Thyroid gland (tissue), 4 donors: ENCODE data around the gene MYO15A. TPM values are rescaled to one million over a fixed set of nuclear protein-coding genes. Genes with fewer than 3 reads are reported as not detected.
A peak's percentile ranks its signal among the peaks of the same experiment; 100 is the strongest.

Experiments
- DNase-seq, 2 donors: peaks; one replicate each; pipeline ENCODE4 v3.0.0-alpha.2; 2019
- H3K27ac ChIP-seq, 3 donors: fragments of 200-600 bp; sonication (generic); 1 replicate in 2 of 3; 2 replicates in 1 of 3; pipeline ENCODE4 v1.5.1; 2016 to 2019; ENCODE audit warnings: mild to moderate bottlenecking in 1 of 3, moderate library complexity in 1 of 3
- H3K27me3 ChIP-seq: fragments of 200-600 bp; sonication (generic); one replicate; pipeline ENCODE4 v1.5.1; 2019
- H3K36me3 ChIP-seq, 2 donors: fragments of 200-600 bp; sonication (generic); one replicate each; pipeline ENCODE4 v1.5.1; 2016 to 2019
- H3K4me1 ChIP-seq, 2 donors: fragments of 200-600 bp; sonication (generic); one replicate each; pipeline ENCODE4 v1.5.1; 2017 to 2019
- H3K4me3 ChIP-seq, 3 donors: fragments of 200-600 bp; sonication (generic); replicated peaks in 1 of 3; 1 replicate in 2 of 3; 2 replicates in 1 of 3; pipeline ENCODE4 v1.5.1; 2016; ENCODE audit warnings: mild to moderate bottlenecking in 1 of 3
- H3K9me3 ChIP-seq: fragments of 200-600 bp; sonication (generic); one replicate; pipeline ENCODE4 v1.5.1; 2017
- POLR2A ChIP-seq, 2 donors: fragments of 450-650 bp; IDR thresholded peaks; one replicate each; pipeline ENCODE4 v1.6.1; 2017; ENCODE audit warnings: antibody characterized with exemption in 2 of 2, mild to moderate bottlenecking in 2 of 2, moderate library complexity in 1 of 2
- WGBS, 2 donors: methylation state at CpG; one replicate each; pipeline ENCODE4 v1.1.5; 2017; 5-methylcytosine and 5-hydroxymethylcytosine counted together
- intact Hi-C: fragments of 100-400 bp; cut with DNase I; formaldehyde crosslinking; loops from one replicate; pipeline ENCODE4 v1.15.1; 2023
- total RNA-seq, 4 donors: library from RNA; depleted of rRNA; stranded (reverse); fragments of >200 nt; gene quantifications; one replicate each; pipeline ENCODE4 v1.2.3, GENCODE V29; 2016
- TF ChIP-seq, protein P1 (sequence below), 6 experiments: fragments of 200-600 bp in 3 of 6; fragments of 450-650 bp in 3 of 6; sonication (generic) in 3 of 6; IDR thresholded peaks; one replicate each; pipeline ENCODE4 v1.5.1; 2016 to 2019; ENCODE audit warnings: antibody characterized with exemption in 6 of 6, mild to moderate bottlenecking in 2 of 6, inconsistent platforms in 1 of 6, moderate library complexity in 1 of 6

Gene MYO15A
- total RNA-seq, 4 donors from 2014 or later: 1.3 to 3.6 (median 1.7) TPM

DNA sequence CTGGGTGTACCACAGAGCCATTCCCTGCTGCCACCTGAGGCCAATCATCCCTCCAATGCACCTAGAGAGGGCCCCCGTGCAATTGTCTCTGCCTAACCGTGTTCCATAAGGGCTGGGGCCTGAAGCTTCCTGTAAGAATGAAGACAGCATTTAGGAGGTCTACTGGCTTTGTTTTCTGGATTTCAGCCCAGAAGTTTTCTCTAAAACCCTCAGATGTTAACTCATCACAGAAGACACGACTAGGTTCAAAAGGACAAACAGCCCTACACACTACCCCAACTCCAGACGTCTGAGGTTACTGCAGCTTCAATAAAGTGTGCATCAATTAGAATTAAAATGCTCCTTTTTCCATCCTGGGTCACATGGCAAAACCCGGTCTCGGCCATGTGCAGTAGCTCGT is 31.6 kb upstream of the MYO15A start:
- 51 to 76% methylated on average over 6 to 7 of the region's 7 CpGs for WGBS, 2 donors
- Histone ChIP-seq H3K4me1 (no peaks in the 10 kb centered on the region), H3K4me3 (no peak overlapping the region), H3K27me3 (no peaks in the 10 kb centered on the region), H3K27ac (no peak overlapping the region), H3K36me3 (no peaks in the 10 kb centered on the region), H3K9me3 (no peaks in the 10 kb centered on the region)
- intact Hi-C loops: no loop called here
- no peak for DNase-seq
- TF ChIP-seq, protein P1, sequence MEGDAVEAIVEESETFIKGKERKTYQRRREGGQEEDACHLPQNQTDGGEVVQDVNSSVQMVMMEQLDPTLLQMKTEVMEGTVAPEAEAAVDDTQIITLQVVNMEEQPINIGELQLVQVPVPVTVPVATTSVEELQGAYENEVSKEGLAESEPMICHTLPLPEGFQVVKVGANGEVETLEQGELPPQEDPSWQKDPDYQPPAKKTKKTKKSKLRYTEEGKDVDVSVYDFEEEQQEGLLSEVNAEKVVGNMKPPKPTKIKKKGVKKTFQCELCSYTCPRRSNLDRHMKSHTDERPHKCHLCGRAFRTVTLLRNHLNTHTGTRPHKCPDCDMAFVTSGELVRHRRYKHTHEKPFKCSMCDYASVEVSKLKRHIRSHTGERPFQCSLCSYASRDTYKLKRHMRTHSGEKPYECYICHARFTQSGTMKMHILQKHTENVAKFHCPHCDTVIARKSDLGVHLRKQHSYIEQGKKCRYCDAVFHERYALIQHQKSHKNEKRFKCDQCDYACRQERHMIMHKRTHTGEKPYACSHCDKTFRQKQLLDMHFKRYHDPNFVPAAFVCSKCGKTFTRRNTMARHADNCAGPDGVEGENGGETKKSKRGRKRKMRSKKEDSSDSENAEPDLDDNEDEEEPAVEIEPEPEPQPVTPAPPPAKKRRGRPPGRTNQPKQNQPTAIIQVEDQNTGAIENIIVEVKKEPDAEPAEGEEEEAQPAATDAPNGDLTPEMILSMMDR (IDR thresholded peaks at IDR 0.05): no peak
- TF ChIP-seq POLR2A (IDR thresholded peaks at IDR 0.05): no peak

DNA sequence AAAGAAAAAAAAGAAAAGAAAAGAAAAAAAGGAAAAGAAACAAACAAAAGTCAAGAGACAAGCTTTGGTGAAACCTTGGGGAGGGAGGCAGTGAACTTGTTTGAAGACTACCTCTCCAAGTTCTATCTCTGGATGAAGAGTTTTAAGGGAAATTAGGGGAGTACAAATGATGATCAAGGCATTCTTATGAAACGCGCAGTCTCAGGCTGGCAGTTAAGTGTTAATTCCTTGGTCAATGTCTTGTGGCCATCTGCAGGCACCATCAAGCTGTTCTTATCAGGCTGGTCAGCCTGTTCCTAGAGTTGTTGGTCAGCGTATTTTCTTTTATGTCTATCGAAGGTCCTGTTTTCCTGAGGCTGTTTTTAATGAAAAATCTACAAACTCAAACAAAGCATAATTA is 29.0 kb upstream of the MYO15A start:
- Histone ChIP-seq H3K27me3 (no peaks in the 10 kb centered on the region), H3K4me1 (no peaks in the 10 kb centered on the region), H3K36me3 (no peaks in the 10 kb centered on the region), H3K9me3 (no peaks in the 10 kb centered on the region), H3K27ac (no peak overlapping the region), H3K4me3 (no peak overlapping the region)
- WGBS, 2 donors: 80 to 83% methylated on average over 4 of the region's 4 CpGs
- TF ChIP-seq, protein P1 (IDR thresholded peaks at IDR 0.05): no peak
- TF ChIP-seq POLR2A (IDR thresholded peaks at IDR 0.05): no peak
- intact Hi-C loops: no loop called here
- no peak for DNase-seq

DNA sequence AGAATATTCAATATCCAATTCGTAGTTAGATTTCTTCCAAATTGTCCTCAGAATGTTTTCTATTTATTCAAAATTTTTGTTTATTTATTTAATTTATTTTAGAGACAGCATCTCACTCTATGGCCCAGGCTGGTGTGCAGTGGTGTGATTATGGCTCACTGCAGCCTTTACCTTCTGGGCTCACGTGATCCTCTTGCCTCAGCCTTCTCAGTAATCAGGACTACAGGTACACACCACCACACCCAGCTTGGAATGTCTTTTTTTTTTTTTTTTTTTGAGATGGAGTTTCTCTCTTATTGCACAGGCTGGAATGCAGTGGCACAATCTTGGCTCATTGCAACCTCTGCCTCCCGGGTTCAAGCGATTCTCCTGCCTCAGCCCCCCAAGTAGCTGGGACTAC is 24.3 kb upstream of the MYO15A start:
- Histone ChIP-seq H3K27ac (no peak overlapping the region), H3K4me3 (no peak overlapping the region), H3K9me3 (no peaks in the 10 kb centered on the region), H3K4me1 (peaks cover 4 to 10% of the 10 kb centered on the region in 2 donors), H3K36me3 (no peaks in the 10 kb centered on the region), H3K27me3 (no peaks in the 10 kb centered on the region)
- DNase-seq: no peak
- WGBS, 2 donors: 90% methylated on average over 4 of the region's 4 CpGs
- no peak for TF ChIP-seq POLR2A (IDR thresholded peaks at IDR 0.05)
- TF ChIP-seq, protein P1 (IDR thresholded peaks at IDR 0.05): no peak
- intact Hi-C loops: no loop called here

DNA sequence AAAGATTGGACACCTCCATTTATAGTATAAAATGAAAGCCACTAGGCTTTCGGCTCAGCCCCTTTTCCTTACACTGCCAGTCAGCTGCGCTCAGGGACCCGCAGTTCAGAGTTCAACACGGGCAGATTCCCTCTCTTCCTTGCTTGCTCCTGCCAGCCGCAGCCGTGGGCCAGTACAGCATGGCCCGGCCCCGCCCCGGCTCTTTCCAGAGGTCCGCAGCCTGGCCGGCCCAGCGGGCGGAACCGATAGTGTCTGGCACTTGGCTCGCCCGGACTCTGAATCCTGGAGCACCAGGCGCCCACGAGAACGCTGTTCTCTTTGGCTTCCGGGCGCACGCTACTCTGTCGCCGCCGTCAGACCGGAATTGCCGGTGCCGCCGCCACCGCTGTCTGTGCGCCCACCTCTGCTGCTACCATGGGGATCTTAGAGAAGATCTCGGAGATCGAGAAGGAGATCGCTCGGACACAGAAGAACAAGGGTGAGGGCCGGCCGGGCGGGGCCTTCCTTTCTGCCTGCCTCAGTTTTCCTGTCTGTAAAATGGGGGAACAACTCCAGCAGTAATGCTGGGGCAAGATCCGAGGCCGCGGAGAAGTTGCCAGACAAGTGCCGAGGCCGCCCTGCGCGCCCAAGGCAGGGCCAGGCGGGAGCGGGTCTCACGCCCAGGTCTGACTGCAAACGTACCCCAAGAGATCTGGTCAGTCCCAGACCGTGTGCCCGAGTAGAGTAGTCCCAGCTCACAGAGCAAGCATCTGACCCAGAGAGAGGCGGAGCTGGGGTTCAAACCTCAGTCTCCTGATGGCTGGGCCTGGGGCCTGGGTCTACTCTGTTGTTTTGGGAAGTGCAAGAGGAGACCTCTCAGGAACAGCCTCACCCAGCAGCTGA is 20.7 kb upstream of the MYO15A start, which contains the start of gene DRG2:
TSS of gene DRG2 (plus strand) at position 339 of the 882 bp plus-strand sequence. CDS start at position 415, 76 bp downstream.
- H3K9me3 ChIP-seq: no peaks in the 10 kb centered on the region

More for the DNA sequence above, 20.7 kb upstream of the MYO15A start, which contains the start of gene DRG2:
- DNase-seq: peak; percentile 92 to 93
- no peaks in the 10 kb centered on the region for H3K27me3 ChIP-seq
- peaks cover 4 to 10% of the 10 kb centered on the region in 2 donors for H3K4me1 ChIP-seq
- H3K27ac ChIP-seq: peak within 1 kb of the TSS; percentile 58 to 76 (median 62)
- H3K4me3 ChIP-seq: peak within 1 kb of the TSS; percentile 78 to 94 (median 82)
- WGBS, 2 donors: 0 to 1% methylated on average over 21 to 36 of the region's 52 CpGs
- no peaks in the 10 kb centered on the region for H3K36me3 ChIP-seq
- intact Hi-C loops: no loop called here
- TF ChIP-seq, protein P1 (IDR thresholded peaks at IDR 0.05): peak in 2 of 6 experiments; percentile 16 to 39
- peak in 1 of 2 donors; percentile 36 for TF ChIP-seq POLR2A (IDR thresholded peaks at IDR 0.05)
